Measurements from ENCODE around the gene RAB6B.
"Not testable (repeated sequence)": the region's sequence is repeated elsewhere in the genome, so short reads cannot be mapped to it uniquely, and the experiment has no call there.

The RAB6B gene

DNA sequence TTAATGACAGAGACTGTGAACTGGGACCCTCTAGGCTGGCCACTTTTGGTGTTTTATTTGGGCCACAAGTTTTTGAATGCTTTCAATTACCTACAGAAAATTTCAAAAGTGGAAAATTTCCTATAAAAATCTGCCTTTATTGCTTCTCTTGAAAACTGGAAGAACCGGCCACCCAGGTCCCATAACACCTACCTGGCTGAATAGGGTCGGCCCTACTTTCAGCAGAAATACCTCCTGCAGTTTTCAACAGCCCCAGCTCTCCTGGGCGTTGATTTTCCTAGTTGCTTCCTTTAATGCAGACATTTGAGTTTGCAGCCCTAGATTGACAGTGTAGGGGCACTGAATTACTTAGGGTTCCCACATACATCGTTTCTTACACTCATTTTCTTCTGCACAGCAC lies 90.8 kb downstream of the RAB6B start:
- no peak for DNase-seq

DNA sequence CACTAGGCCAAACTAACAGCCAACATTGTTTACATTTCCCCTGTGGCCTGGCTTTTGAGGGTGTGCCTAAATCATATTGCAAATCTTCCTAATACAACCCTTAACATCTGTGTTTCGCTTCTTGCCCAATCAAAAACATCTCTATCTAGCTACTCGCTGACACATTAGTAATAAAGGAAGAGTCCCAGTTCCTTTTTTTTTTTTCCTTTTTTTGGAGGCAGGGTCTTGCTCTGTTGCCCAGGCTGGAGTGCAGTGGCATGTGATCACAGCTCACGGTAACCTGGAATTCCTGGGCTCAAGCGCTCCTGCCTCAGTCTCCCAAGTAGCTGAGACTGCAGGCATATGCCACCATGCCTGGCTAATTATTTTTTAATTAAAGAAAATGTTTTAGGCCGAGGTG lies 92.2 kb downstream of the RAB6B start:
- no peak for DNase-seq

DNA sequence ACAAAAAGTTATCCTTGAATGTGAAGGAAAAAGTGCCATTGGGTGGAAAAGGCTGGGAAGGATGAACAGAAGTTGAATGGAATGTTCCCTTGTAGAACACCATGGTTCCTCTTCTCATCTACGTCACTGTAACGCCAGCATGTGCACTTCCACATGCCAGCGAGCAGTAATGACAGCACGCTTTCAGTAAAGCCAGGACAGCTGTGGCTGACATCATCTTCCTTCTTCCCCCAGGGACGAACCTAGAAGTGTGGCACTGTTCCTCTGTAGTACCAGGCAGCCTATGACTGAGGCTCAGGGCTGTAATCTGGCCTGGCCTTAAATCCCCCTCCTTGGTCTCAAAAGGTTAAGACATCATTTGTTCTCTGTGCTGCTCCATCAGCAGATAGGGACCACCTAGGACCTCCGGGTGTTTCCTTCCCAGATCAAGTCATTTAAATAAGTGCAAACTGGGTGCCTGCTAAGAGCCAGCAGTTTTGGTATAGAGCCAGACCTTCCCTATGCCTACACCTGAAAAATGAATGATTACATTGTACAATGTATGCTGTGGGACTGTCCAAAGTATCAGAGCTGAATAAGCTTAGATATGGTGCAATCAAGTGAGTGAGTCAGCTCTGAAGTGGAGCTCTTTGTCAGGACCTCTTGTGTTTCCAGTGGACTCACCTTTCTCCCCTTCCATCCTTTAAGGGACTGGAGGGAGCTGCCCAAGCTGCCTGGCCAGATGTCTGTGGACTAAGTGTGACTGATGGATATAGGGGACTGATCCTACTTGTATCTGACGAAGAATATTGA lies 95.7 kb downstream of the RAB6B start:
- DNase-seq, result no peak

DNA sequence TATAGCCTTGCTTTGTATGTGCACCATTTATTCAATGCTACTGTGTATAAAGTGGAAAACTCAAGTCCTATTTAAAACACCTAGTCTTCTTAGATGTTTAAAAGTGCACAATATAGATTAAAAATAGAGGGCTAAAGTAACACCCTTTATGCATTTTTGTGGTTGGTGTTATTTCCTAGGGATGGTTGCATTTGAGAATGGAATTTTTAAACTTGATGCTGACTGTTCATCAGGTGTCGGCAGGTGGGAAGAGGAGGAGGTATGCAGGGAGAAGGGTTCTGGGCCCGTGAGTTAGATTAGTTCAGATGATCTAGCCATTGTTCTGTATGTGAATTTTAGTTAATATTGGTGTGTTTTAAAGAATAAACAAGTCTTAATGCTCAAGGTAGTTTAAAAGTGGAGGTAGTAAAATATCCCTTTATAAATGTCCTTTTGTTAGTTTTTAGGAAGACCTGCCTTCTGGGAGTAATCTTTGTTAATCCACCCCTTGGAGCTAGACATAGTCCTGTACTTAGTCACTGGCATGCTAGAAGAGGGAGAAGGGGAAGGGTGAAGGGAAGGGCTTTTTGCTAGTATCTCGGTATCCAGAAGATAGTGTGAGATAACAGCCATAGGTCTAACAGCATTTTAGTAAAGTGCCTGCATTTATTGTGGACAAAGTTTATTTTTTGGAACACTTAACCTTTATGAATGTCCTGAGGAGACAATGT lies 98.1 kb downstream of the RAB6B start:
- DNase-seq, result no peak

GRCh38 chr3:133792171-133792763 lies 103.4 kb downstream of the RAB6B start:
- DNase-seq, result peak; percentile 17

- no peak for DNase-seq
Measured at GRCh38 chr3:133788024-133788423, 107.7 kb downstream of the RAB6B start.

- DNase-seq, result no peak
Measured at GRCh38 chr3:133783762-133784161, 111.9 kb downstream of the RAB6B start.

DNA sequence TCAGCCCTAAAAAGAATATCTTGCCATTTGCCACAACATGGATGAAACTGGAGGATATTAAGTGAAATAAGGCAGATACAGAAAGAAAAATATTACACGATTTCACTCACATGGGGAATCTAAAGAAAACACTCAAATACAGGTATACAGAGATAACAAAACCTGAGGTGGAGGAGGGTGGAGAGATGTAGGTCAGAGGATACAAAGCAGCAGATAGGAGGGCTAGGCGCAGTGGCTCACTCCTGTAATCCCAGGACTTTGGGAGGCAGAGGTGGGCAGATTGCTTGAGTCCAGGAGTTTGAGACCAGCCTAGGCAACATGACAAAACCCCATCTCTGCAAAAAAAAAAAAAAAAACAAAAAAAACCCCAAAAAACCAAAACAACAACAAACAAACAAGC lies 113.2 kb downstream of the RAB6B start:
- DNase-seq, result no peak

DNA sequence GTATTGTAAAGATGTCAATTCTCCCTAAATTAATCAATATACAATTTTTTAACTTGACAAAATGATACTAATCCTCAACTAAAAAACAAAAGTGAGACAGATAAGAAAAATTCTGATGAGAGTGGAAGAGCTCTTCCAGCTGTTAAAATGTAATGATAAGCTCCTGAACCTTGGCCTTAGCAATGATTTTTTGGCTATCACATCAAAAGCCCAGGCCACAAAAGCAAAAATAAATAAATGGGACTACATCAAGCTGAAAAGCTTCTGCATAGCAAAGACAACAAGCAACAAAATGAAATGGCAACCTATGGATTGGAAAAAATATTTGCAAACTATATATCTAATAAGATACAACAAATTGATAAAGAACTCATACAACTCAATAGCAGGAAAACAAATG lies 114.1 kb downstream of the RAB6B start:
- no peak for DNase-seq

GRCh38 chr3:133780756-133781155 lies 114.9 kb downstream of the RAB6B start:
- DNase-seq, result not testable (repeated sequence)

DNA sequence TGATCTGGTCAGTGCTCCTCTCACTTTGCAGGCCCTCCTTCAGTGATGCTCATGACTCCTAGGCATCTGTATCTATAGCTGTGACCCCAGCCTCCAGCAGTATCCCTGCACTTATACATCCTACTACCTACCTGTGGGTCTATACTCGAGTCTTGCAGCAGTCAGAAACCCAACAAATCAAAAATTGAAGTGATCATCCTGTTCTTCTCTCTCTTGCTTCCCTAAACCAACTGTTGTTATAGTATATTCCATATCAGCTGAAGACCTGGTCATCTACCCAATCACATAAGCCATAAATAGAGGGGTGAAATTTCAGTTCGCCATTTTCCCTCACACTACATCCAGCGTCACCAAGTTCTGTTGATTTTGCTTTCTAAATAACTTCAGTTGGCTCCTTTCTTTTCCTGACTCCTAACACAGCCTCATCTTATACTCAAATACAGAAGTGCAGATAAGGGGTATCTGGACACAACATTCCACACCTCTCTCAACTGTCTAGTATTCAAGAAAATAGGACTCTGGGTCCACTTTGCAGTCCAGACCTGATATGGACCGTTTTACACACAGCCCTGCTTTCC lies 116.0 kb downstream of the RAB6B start:
- no peak for DNase-seq

DNA sequence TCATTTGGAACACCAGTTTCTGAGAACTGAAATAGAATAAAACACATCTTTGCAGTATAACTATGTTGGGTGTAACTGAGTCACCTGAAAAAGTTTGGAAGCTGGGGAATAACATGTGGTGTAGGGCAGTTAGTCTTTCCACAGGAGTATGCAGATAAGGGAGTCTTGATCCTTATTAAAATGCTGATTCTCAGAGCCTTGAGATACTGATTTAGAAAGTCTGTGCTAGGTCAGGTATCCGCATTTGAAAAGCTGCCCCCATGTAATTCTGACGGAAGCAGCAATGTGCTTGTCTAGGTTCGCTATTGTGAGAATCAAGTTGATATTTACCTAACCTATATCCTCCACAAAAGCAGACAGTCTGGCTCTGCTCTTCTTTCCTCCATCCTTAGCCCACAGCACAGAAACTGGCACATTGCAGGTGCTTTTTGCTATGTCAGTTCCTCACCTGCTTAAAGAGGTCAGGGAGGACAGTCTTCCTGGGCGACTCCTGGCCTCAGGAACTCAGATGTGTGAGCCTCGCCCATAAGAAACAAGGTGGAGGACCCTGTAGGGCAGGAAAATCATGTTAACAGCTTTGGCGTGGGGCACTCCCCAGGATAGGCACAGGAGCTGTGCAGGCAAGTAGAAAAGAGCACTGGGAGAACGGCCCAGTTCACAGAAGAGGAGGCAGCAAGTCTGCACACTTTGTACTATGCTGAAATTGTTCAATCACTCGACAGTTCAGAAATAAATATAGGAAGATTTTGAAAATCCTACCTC lies 117.7 kb downstream of the RAB6B start:
- DNase-seq, result no peak

DNA sequence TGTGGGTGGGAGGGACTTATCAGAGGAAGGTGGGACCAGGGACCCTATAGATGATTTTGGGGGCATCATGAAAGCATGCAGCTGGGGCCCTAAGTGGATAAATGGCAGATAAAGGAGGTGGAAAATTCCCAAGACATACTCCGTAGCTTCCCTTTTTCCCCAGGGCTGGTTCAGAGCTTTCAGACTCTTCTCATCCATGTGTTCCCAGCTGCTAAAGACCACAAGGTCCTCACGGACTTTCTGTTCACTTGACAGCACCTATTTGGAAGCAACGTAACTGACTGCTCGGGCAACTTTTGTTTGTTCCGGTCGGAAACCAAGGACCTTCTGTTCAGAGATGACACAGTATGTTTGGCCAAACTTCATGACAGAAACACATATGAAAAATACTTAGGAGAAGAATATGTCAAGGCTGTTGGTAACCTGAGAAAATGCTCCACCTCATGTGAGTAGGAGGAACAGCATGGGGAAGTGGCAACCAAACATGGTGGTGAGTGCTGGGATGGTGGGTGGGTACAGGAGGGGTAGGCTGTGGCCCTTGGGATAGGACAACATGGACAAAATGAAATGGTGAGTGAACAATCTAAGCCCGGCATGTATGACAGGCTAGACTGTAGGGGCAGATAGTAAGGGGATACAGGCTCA lies 118.8 kb downstream of the RAB6B start:
- no peak for DNase-seq

DNA sequence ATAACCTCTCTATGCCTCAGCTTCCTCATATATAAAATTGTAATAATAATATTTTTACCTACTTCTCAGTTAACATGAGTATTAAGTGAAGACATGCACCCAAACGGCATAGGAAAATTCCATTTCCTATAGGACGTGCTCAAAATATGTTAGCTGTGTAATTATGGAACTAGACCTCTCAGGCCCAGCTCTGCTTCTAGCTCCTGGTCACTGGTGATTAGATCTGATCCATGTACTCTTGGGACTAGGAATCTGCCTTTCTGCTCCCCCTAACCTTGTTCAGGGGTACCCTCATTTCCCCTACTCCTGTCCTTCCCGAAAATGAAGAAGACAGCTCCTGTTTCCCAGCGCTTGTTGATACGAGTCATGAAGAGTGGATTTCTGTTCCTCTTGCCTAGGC lies 119.8 kb downstream of the RAB6B start:
- DNase-seq, result no peak

GRCh38 chr3:133775309-133775708 lies 120.4 kb downstream of the RAB6B start:
- no peak for DNase-seq
